ENCODE measurements around the gene SEC61A2.

DNA sequence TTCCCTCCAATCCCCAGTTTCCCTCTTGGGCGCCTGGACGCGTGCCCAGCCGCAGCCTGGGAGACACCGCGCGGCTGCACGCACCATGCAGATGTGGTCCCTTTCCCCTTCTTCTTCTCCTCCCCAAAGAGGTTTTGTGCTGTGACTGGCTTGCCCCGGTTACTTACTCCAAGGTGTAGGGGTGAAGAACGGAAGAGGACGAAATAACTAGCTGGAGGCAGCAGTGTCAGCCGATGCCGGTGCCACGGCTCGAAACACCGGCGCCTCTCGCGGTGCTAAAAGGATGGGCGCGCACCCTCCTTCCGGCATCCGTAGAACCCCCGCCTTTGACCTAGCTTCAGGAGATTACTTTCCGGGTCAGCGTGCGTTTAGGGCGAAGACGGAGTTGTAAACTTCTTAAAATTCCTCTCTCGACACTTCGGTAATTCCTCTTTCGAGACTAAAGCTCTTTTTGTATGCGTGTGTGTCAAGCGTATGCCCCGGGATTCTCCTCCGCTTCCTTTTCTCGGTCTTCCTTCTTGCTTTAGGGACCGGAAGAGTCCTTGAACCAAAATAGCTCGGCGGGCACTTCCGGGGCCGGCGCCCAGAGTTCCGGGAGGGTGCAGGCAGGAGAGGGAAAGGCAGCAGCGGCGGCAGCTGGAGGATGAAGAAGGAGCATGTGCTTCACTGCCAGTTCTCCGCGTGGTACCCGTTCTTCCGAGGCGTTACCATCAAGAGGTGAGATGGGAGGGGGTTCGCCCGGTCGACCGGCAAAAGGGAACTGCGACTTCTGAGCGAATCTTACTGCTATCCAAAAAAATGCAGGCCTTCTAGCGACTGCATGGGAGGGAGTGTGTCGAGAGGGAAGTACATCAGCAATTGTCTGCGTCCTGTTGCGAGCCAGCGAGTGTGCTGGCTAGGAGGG is 66.4 kb downstream of the SEC61A2 start, which contains the start of the genes CDC123 and NUDT5:
- TF ChIP-seq EZH2 (IDR thresholded peaks at IDR 0.05) = no peak
- TF ChIP-seq POLR2AphosphoS5 (IDR thresholded peaks at IDR 0.05; ENCODE audit: borderline replicate concordance, low read depth, low read length) = peak; percentile 42; the same call in 1 of the 2 replicates
